GM21390 (cell line): Measurements from ENCODE around the gene PEBP1.

ENCODE experiments used
- ATAC-seq: cut with Tn5 transposase; IDR thresholded peaks from one replicate; pipeline ENCODE4 v1.9.1; 2021; ENCODE audit not compliant: unreplicated experiment

The PEBP1 gene

GRCh38 chr12:118135788-118136558 is at the start of gene PEBP1:
Gene PEBP1 (plus strand): TSS chr12:118136124. CDS start chr12:118136210, 86 bp downstream.
- ATAC-seq = peak; percentile 97

GRCh38 chr12:118089782-118090181 is 46.1 kb upstream of the PEBP1 start:
- no peak for ATAC-seq

GRCh38 chr12:118094039-118094438 is 41.9 kb upstream of the PEBP1 start:
- no peak for ATAC-seq

DNA sequence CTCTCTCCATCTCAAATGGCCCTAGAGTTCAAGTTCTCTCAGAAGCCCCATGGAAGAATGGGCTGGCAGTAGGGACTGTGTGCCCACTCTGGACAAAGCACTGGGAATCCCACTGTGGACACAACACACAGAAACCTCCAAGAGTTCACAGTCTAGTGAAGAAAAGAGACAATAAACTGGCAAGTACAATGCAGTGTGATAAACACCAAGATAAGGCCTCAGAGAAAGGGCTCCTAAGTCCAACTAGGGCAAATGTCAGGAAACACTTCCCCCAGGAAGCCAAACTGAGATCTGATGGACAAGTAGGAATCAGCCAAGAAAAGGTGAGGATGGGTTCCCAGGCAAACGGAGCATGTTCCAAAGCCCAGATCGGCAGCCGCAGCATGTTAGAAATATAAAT is 37.5 kb upstream of the PEBP1 start:
- ATAC-seq = no peak

- no peak for ATAC-seq
Observed at GRCh38 chr12:118098911-118099671, 36.8 kb upstream of the PEBP1 start.

DNA sequence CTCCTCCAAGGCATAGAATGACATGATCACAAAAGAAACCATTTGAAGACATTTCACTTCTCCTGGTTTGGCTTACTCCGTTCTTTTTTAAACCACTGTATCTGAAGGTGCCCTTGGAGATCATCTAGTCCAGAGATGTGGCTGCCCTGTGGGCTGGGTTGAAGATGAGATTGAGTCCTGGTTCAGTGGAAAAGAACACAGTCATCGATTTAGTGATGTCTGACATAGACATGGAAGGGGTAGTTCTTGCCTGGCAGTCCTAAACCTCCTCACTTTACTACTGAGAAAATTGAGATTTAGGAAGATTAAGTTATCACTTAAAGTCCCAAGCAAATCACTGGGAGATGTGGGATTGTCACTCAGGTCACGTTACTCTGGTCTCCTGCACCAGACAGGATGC is 34.9 kb upstream of the PEBP1 start:
- no peak for ATAC-seq

- no peak for ATAC-seq
Observed at GRCh38 chr12:118102070-118102469, 33.9 kb upstream of the PEBP1 start.

- ATAC-seq = no peak
Observed at GRCh38 chr12:118102609-118103008, 33.3 kb upstream of the PEBP1 start.

DNA sequence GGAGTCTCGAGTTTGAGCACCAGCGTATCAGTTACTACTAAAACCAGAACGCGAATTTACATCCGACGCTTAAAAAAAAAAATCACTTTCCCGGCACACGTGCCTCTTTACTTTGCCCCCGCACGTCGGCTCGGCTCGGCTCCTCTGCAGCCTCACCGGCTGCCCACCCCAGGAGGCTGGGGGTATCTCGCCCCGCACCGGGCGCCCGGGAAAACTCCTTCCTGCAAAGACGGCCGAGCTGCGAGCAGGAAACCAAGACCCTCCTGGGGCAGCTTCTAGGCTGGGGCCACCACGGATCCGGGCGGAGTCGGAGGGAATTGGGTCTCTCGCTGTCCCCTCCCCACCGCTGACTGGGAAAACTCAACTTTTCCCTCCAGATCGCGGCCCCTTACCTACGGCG is 32.7 kb upstream of the PEBP1 start:
- peak; percentile 15 for ATAC-seq

GRCh38 chr12:118103601-118104382 is 32.1 kb upstream of the PEBP1 start, which contains the start of gene VSIG10:
Gene VSIG10 (minus strand): TSS chr12:118104011. CDS start chr12:118103671, 340 bp downstream.
- peak; percentile 56 for ATAC-seq

GRCh38 chr12:118107011-118107410 is 28.9 kb upstream of the PEBP1 start:
- ATAC-seq = no peak

DNA sequence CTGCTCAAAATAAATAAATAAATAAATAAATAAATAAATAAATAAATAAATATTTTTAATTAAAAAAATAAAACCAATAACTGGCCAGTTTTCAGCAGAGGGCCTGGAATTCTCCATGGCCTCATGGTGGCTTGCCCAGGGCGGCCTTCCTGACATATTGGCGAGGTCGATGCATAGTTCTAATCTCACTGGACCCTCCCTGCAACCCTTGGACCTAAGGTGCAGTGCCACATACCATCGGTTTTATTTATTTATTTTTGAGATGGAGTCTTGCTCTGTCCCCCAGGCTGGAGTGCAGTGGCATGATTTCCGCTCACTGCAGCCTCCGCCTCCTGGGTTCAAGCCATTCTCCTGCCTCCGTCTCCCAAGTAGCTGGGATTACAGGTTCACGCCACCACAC is 28.2 kb upstream of the PEBP1 start:
- ATAC-seq = no peak

- ATAC-seq = no peak
Observed at GRCh38 chr12:118109088-118109487, 26.8 kb upstream of the PEBP1 start.

GRCh38 chr12:118119449-118119879 is 16.5 kb upstream of the PEBP1 start:
- no peak for ATAC-seq

GRCh38 chr12:118120579-118121363 is 15.2 kb upstream of the PEBP1 start:
- peak; percentile 89 for ATAC-seq

DNA sequence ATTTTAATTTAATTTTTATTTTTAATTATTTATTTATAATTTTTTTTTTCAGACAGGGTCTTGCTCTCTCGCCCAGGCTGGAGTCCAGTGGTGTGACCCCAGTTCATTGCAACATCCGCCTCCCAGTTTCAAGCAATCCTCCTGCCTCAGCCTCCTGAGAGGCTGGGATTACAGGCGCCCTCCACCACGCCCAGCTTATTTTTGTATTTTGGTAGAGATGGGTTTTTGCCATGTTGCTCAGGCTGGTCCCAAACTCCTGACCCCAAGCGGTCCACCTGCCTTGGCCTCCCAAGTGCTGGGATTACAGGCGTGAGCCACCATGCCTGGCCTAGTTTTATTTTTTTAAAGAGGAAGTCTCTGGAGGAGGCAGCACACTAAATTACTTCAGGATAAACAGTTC is 13.7 kb upstream of the PEBP1 start:
- ATAC-seq = no peak

- no peak for ATAC-seq
Observed at GRCh38 chr12:118124333-118124874, 11.5 kb upstream of the PEBP1 start.

DNA sequence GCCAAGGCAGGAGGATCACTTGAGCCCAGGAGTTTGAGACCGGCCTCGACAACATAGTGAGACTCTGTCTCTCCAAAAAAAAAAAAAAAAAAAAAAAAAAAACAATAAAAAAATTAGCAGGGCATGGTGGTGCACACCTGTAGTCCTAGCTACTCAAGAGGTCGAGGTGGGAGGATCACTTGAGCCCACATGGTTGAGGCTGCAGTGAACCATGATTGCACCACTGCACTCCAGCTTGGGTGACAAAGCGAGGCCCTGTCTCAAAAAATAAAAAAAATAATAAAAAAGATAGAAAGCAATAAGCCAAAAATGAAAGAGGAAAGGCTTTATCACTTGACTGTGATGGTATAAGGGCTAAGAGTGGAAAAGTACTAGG is 10.2 kb upstream of the PEBP1 start:
- no peak for ATAC-seq

DNA sequence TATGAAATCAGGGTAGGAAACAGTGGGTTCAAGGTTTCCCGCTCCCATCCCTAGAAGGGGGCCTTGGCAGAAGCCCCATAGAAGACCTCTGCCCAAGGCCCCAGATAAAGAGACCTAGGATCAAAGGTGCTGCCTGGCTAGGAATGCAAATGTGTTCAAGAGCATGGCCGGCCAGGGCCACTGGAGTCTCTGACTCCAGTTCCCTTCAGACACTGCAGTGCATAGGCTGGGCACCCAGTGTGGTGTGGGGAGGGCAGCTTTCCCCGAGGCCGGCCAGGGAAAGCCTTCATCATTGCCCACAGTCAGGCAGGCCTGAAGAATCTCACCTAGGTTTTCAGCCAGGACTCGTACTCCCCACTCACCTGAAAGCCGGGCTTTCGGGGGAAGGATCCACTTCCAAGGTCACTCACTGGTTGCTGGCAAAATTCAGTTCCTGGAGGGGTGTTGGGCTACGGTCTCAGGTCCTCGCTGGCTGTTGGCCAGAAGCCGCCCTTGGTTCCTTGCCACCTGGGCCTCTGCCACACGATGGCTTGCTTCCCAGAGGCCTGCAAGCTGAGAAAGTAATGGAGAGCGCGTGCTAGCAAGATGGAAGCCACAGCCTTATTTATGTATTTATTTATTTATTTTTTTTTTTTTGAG is 9.7 kb upstream of the PEBP1 start:
- ATAC-seq = no peak

DNA sequence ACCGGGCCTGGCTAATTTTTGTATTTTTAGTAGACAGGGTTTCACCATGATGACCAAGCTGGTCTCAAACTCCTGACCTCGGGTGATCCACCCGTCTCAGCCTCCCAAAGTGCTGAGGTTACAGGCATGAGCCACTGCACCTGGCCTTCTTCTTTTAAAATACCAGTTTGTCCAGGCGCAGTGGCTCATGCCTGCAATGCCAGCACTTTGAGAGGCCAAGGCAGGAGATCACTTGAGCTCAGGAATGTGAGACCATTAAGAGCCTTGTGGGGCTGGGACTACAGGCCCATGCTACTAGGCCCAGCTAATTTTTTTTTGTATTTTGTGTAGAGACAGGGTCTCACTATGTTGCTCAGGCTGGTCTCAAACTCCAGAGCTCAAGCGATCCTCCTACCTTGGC is 8.1 kb upstream of the PEBP1 start:
- no peak for ATAC-seq
